Activated CD4-positive, CD25-positive, alpha-beta regulatory T cell (primary cell): ENCODE measurements around the gene UCN3.

Experiments used
- DNase-seq, 4 experiments: peaks; one replicate each; lab custom pipeline; 2025; lab: John Stamatoyannopoulos, UW

The UCN3 gene, protein sequence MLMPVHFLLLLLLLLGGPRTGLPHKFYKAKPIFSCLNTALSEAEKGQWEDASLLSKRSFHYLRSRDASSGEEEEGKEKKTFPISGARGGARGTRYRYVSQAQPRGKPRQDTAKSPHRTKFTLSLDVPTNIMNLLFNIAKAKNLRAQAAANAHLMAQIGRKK

DNA sequence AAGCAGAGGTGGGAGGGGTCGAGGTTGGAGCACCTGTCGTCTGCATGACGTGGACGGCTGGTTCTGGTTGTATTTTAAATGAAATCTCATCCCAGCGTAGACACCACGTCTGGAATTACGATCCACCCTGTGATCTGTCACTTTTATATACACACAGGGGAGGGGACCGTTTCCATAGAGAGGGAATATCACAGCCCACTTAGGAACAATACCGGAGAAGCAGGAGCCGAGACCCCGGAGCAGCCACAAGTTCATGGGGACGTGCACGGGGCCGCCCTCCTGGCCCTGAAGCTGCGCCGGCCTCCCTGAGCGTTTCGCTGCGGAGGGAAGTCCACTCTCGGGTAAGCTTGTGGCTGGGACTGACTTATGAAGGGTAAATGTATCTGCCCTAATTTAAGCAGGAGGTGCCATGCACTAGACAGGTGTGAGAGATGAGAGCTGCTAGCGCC, at the start of gene UCN3:
TSS of gene UCN3 (plus strand) at position 77 of the 449 bp plus-strand sequence. CDS start 8,755 bp downstream, outside the sequence.
- no peak for DNase-seq

DNA sequence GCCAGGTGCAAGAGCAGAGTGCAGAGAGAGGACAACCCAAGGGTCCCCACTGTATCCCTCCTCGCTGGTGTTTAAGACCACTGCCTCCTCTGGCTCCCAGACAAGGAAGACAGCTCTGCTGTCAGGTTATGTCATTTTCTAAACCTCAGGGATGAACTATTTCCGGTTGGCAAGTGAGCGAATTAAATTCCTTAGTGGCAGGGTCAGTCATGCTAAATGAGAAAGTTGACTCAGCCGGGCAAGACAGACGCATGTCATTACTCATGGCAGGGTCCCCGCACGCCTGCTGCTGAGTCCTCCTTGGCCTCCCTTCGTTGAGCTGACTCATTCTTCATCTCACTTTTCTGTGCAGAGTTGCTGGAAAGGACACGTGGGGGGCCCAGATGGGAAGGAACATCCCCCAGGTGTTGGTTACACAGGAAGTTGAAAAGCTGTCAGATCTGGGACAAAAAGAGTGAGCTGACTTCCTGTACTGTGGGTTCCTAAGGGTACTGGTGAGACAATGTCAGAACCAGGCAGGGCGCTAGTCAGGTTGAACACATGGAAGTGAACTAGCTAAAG, 47.1 kb upstream of the UCN3 start:
- peak in 2 of 4 experiments; percentile 23 to 62 for DNase-seq

DNA sequence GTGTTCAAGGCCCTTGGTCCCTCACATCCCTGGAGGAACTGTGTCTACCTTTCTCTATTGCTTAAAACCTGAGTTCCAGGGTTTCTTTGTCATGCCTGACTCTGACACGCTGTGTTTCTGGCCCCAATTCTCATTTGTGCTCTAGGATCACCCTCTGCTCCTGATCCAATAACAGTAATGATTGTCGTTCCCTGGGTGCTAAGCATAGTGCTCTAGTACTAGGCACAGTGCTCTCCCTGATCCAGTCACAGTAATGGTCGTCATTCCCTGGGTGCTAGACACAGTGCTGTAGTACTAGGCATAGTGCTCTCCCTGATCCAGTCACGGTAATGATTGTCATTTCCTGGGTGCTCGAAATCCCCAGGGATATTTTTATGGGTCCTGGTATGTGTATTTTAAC, 46.6 kb upstream of the UCN3 start:
- no peak for DNase-seq

DNA sequence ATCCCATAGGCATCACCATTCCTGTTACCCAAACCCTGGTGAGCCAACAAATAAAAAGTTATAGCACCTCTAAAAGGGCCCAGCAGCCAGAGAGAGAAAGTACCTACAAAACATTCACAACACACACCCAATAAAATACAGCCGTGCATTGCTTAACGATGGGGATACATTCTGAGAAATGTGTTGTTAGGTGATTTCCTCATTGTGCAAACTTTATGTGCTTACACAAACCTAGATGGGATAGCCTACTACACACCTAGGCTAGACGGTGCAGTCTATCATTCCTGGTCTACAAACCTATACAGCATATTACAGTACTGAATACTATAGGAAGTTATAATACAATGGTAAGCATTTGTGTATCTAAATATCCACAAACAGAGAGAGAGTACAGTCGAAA, 44.9 kb upstream of the UCN3 start:
- no peak for DNase-seq

DNA sequence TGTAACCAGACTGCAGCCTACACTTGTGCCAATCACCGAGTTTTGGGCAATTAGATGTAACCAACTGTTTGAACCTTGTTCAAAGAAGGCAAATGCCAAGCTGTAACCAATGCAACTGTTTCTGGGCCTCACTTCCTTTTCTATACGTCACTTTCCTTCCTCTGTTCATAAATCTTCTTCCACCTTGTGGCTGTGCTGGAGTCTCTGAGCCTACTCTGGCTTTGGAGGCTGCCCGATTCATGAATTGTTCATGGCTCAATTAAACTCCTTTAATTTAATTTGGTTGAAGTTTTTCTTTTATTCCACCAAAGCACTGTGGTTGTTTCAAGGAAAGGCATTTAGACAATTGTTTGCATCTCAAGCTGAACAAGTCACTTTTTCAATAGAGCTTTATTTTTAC, 43.5 kb upstream of the UCN3 start:
- DNase-seq: no peak

DNA sequence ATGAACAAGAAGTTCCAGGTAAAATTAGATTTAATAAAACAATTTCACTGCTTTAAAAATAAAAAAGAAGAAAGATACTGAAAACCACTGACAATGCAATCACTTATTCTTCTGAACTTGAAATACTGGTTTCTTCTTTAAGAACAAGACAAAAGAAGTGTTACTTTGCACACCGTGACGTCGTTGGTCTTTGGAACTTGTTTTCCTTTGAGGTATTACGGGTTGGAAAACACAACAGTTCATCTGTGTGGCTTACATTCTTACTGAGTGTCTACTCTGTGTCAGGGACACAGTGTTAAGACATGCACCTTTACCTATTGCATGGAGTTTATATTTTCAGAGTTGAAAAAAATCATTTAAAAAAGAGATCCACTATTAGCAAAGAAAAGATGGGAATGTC, 41.3 kb upstream of the UCN3 start:
- DNase-seq: no peak

DNA sequence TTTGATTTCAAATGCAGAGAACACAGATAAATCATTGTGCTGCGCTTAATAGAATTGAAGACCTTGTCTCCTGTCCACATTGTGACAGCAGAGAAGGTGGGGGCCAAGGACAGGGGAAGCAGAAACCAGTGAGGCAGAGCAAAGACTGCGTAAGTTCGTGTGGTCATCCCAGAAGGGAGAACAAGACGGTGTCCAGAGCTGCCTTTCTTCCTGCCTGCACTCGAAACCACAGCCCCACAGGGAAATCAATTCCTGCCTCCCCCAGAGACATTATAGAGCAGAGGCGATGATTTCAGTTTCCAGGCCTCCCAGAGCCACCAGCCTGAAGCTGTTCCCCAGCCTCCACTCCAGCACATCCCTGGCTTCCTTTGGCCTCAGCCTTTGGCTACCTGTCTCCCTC, 39.7 kb upstream of the UCN3 start:
- no peak for DNase-seq

DNA sequence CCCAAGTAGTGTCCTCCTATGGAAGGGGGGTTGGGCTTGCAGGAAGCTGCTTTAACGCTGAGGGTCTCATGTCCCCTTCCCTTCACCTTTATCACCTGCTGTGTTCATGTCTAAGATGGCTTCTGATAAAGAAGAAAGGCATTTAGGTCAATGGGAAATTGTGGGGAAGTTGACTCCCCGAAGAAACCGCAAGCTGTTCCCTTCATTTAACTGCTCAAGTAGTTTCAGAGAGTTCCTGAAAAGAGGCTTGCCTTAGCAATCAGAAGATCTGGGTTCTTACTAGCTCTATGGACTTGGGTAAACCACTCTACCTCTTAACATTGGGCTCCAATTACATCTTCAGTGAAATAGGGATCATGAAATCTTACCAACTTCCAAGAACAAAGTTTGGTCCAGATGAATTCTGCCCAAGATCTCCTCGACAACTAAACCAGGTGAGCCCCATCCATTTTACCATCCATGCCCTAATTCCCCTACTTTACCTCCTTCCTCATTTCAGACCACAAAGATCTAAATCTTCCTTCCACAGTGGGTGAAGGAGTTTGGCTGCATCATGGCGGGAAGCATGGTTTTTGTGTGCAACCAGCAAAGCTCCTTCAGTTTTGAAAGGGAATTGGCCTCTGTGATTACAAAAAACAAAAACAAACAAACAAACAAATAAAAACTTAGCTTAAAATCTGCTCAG, 30.4 kb upstream of the UCN3 start:
- no peak for DNase-seq

DNA sequence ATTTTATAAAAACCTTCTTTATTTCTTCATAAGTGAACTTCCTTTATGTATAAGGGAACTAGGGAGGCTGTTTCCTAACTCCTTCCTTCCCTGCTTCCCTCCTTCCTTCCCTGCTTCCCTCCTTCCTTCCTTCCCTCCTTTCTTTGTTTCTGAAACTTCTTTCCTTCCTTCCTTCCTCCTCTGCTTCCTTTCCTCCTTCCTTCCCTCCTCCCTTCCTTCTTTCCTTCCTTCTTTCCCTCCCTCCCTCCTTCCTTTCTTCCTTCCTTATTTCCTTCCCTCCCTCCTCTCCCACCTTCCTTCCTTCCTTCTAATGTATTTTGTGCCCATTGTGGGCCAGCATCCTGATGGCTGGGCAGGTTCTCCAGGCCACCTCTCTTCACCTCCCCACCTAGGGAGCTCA, 26.8 kb upstream of the UCN3 start:
- DNase-seq: no peak

DNA sequence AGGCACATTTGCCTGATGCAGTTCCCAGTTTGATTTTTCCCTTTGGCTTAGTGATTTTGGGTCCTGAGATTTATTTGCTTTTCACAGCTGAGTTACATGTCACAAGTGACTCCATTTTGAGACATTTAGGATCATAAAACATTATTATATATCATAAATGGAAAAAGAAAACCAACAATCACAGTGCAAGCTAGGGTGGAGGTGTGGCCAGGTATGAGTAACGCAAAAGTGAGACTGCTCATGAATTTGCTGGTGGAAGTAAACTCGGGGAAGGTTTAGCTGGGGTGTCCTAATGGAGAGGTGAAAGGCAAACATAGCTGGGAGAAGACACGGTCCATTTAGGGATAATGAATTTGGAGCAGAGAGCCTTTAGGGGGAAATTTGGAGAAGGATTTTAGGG, 21.7 kb upstream of the UCN3 start:
- DNase-seq: no peak

DNA sequence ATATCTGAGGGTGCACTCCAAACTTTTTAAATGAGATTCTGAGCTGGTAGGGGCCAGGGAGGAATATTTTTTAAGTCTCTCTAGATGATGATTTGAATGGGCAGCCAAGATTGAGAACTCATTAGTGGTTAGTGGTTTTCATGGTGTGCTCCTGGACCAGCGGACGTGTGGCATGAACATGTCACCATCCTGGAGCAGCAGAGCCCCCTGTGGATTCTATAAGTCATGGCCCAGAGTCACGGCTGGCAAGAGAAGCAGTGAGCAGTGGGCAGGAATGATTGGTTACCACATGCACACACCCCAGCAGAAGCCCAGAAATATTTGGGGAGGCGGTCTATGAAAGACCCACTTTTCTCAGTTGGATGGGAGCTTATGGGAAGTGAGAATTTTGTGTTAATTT, 21.2 kb upstream of the UCN3 start:
- no peak for DNase-seq

DNA sequence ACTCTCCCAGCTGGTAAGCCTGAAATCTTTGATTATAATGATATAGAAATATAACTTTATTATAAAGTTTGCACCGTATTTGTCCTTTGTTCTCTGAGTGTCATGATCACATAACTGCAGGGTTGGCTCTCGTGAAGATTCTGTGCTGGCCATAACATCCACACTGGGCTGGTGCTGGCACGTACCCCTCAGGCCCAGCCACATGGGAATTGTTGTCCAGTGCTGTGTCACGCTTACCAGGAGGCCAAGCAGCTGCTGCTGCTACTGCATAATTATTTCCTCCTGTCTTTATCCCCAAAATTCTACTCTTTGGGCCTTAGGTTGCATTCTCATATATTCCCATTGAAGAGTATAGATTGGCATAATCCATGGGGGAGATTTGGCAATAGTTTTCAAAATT, 20.8 kb upstream of the UCN3 start:
- DNase-seq: no peak

DNA sequence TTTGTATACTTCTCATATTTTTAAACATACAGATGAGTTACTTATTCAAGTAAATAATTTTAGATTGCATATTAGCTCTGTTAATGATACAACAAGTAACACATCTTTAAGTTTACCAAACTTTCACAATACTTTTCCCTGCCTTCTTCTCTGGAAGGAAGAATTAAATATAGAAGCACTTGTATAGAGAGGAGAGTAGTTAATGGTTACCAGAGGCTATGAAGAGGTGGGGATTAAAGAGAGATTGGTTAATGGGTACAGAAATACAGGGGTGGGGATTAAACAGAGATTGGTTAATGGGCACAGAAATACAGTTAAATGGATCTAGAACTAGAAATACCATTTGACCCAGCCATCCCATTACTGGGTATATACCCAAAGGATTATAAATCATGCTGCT, 20.0 kb upstream of the UCN3 start:
- no peak for DNase-seq

DNA sequence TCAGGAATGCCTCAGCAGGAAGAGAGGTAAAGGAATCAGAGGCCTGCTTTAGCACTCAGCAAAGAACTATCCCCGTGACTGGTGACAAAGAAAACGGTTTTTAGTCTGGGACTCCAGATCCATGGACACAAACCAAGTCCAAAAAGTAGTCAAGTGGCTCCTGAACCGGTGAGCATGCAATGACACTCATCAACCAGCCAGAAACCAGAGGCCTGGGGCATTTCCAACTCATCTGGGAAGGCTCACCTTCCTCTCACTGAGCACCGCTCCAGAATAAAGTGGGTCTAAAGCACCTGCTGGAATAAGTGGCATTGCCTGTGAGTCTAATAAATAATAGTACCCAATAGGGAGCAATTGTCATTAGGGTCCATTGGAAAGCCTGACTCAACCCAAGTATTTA, 17.9 kb upstream of the UCN3 start:
- no peak for DNase-seq

DNA sequence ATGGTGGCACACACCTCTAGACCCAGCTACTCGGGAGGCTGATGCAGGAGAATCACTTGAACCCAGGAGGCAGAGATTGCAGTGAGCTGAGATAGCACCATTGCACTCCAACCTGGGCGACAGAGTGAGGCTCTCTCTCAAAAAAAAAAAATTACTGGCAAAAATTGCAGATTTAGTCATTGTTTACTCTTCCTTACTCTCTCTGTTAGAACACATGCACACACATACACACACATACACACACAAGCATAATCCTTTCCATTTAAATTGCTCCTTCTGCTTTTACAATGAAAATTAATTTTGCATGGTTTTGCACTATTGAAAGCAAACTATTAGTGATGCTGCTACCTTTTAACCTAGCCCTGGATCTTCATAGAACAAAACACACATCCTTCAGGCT, 15.4 kb upstream of the UCN3 start:
- no peak for DNase-seq

DNA sequence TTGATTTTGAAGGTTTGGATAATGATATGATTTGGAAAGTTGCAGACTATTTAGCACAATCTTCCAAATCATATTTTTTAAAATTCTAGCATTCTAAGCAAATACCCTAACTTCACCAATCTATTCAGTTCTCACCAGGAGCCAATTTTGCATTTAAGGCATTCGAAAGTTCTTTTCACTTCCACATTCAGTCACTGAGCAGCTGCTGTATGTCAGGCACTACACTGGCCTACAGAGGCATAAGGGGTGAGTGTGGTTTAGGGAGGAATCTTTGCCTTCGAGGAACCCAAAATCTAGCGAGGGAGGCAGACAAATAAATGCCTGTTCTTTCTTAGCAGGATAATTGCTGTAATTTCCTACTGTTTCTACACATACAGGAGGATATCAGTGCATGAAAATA, 10.7 kb upstream of the UCN3 start:
- no peak for DNase-seq

DNA sequence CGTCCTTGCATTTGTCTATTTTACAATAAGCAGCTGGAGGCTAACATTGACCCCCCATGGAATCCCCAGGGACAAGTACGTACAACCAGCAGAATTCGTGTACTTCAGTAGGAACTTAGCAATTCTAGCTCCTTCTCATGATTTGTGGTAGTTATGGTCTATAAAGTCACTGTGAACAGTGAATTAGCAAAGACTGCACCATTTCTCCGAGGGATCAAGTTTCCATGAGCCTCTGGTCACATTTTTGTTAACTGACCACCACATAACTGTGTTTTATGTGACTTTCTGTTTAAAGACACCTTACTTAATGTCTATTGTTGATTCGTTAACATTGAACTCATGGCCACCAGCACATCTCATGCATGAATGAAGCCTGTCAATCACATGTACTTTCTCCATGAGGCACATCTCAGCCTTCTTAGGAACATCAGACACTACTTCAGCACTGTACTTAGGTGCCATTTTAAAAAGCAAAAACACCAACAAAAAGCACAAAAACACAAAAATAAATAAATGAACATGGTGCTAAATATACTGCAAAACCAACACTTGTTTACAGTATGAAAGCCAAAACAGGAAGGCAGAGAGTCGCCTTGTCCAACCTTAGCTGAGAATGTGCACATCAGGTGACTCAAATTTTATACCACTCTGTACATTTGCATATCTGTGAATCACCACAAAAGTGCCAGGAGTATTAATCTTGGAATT, 9.0 kb upstream of the UCN3 start:
- no peak for DNase-seq

DNA sequence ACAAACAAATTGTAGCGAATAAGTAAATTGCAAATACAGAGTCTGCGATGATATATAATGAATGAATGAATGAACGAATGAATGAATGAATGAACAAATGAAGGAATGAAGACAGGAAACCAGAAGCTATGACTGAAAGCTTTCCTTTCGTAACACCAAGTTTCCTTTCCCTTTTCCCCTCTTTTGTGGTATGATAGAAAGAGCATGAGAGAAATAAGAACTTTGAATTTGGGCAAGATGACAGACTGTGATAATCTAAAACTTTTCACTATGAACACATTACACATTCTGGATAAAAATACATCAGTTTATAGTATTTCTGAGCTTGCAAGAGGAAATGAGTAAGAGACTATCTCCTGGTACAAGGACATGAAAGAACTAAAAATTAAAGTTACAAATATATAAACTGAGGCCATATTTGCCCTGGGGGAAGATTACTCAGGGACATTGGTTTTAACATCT, 8.4 kb upstream of the UCN3 start:
- DNase-seq: no peak

DNA sequence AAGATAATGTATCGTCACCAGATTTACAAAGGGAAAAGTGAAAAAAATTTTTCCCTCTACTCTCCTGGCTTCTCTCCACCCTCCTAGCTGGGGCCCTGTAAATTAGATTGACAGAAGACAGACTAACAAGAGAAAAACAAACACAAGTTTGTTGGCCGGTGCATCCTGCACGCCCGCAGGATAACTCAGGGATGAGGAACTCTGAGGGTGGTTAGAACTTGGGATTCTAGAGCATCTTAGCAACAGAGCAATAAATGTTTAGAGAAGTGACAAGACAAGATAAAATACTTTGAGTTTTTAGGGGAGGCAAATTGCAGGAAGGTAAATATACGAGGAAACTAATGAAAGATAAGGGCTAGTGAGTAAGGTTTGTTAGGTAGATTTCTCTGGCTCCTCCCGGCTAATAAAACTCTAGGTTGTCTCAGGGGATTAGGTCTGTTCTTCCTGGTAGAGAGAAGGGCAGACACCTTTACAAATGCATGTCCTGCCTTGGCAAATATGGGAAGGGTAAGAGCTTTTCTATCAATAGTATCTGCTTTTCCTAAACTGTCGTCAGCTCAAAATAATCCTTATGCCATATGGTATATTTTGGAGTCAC, 4.3 kb upstream of the UCN3 start:
- no peak for DNase-seq

DNA sequence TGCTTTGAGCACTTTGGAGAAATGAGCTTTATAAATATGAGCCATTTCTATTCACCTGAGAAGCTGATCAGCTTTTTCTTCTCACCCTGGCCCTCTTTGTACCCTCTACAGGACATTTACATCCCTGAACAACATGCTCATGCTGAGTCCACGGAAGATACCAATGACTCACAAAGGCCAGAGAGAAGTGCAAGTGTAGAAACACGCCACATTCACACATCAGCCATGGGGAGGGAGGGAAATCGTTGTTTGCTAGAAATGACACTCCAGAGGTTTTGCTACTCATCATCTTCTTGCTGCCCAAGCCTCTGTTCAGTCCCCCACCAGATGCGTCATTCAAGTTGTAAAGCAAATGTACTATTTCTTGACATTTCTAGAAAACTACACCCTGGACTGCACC, 2.8 kb upstream of the UCN3 start:
- DNase-seq: no peak

DNA sequence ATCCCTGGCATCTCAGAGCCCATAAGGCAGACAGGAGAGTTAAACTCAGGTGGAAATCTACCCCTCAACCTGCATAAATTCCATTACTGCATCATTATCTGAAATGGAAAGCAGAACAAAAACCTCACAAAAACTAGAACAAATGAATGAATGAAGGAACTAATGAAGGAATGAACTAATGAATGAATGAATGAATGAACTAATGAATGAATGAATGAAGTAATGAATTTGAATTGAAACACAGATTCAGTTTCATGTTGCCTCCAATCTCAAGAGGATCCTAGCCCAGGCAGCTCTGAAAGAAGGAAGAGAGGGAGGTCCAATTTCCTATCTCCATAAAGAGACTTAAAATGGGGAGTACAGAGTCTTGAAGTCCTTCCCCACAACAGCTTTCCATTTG, 1.9 kb upstream of the UCN3 start:
- DNase-seq: no peak

DNA sequence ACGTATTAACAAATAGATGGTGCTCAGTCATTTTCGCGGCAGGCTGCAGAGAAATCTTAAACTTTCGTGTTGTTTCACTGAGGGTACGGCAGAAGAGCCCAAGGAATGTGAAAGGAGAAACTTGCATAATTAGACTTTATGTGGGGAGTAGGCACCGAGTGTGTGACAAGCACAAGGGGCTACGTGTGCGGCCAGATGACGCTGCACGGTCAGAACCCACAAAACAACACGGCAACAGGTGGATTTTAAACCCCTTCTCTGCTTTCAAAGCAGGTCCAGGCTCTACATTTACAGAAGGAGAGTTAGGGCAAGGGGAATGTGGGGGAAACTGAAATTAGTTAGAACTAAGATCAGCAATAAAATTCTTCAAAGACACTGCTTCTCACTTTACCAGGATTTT, 392 bp upstream of the UCN3 start:
- no peak for DNase-seq

DNA sequence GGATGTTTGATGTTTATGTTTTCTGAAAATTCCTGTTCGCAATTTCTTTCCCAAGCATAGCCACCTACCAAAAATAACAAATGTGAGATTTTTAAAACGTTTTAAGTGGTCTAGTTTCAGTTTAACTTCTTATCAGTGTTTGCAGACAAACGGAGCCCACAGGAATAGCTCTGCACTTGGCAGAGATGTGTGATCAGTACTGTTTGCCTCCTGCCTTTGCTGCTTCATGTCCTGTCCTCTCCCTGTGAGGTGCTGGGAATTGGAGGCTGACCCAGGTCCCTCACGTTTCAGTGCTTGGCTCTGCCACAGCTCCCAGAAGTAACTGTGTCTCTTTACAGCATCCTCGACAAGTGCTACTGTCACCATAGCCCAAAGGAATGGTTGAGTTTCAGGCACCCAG, 1.2 kb downstream of the UCN3 start:
- DNase-seq: no peak
